ENCODE data around the gene CUX1. TPM values are rescaled to one million over a fixed set of nuclear protein-coding genes. Genes with fewer than 3 reads are reported as not detected.

The CUX1 gene
- total and polyA plus RNA-seq, 10 of the 15 experiments (the other 5 are each of a cell fraction or from before 2014, with no cell fraction given) = 6.1 to 48.6 (median 25.9) TPM

- no peak for FAIRE-seq
Observed at GRCh38 chr7:102097601-102098161, 280.3 kb downstream of the CUX1 start.

GRCh38 chr7:102098986-102099385, 281.6 kb downstream of the CUX1 start:
- no peaks in the 10 kb centered on the region for H3K4me1 ChIP-seq (ENCODE audit: control insufficient read depth, insufficient read depth, low read length)
- no peak overlapping the region for H3K4me3 ChIP-seq
- ChIA-PET RAD21 (ENCODE audit: unreplicated experiment) (no interaction called here), POLR2A (interaction anchor here (1.4 kb wide), 1 partner anchor 9 kb away, joined by 3 read pairs; no protein-coding TSS in a partner anchor), CTCF (interaction anchor here (1.7 kb wide), 1 partner anchor 10 kb away, joined by 4 read pairs; no protein-coding TSS in a partner anchor), SMC1A (ENCODE audit: uncharacterized antibody, unreplicated experiment) (no interaction called here)
- no peak for TF ChIP-seq NR2F1 (conservative IDR thresholded peaks at IDR 0.05)
- no peak overlapping the region for H3K4me2 ChIP-seq (ENCODE audit: control insufficient read depth, insufficient read depth)
- FAIRE-seq = no peak
- H3K9ac ChIP-seq (ENCODE audit: control insufficient read depth, insufficient read depth, low read length) = no peak overlapping the region
- WGBS (ENCODE audit: insufficient coverage, insufficient replicate concordance, low lambda C conversion rate, missing lambda C conversion rate) = 72% methylated on average over 6 of the region's 6 CpGs
- no peak overlapping the region for H3K27ac ChIP-seq (ENCODE audit: control insufficient read depth, insufficient read depth)
- in situ Hi-C loops (cut with MboI) = no loop called here
- no peak for ATAC-seq
- peaks cover 0 to 16% of the 10 kb centered on the region in 2 experiments; a peak in 3 of 4 replicates for H3K36me3 ChIP-seq (ENCODE audit: control insufficient read depth in 2 of 2, insufficient read depth in 2 of 2, low read length in 1 of 2)
- H3K27me3 ChIP-seq (replicated peaks in 1 of 2; ENCODE audit: control insufficient read depth in 2 of 2, insufficient read depth in 2 of 2, low read length in 1 of 2) = no peaks in the 10 kb centered on the region
- H2AFZ ChIP-seq (ENCODE audit: control insufficient read depth, low read depth, low read length) = no peak overlapping the region
- BruUV-seq (replicated peaks) = no TSS peak
- no peak for DNase-seq (ENCODE audit: low read depth, low spot score)
- H3K9me3 ChIP-seq (replicated peaks; ENCODE audit: control insufficient read depth, insufficient read depth, low read length) = no peaks in the 10 kb centered on the region
- no peaks in the 10 kb centered on the region for H4K20me1 ChIP-seq (ENCODE audit: control insufficient read depth, insufficient read depth)
- intact Hi-C loops (cut with micrococcal nuclease; ENCODE audit: unreplicated experiment) = no loop called here
- no peaks in the 10 kb centered on the region for H3K79me2 ChIP-seq (ENCODE audit: control insufficient read depth, insufficient read depth, low read length)

More at GRCh38 chr7:102097601-102098161, 280.3 kb downstream of the CUX1 start:
- TF ChIP-seq YBX1 (IDR thresholded peaks at IDR 0.05) = no peak
- no peak for TF ChIP-seq RAD51 (IDR thresholded peaks at IDR 0.05)
- TF ChIP-seq CREB1 (IDR thresholded peaks at IDR 0.05; ENCODE audit: low read depth) = no peak
- no peak for TF ChIP-seq LARP7 (IDR thresholded peaks at IDR 0.05)
- TF ChIP-seq BCL11A (IDR thresholded peaks at IDR 0.05; ENCODE audit: low read depth, low read length) = no peak
- Histone ChIP-seq H3K9ac (ENCODE audit: control insufficient read depth, insufficient read depth, low read length) (no peak overlapping the region), H3K4me2 (ENCODE audit: control insufficient read depth, insufficient read depth) (no peak overlapping the region), H3K79me2 (ENCODE audit: control insufficient read depth, insufficient read depth, low read length) (no peaks in the 10 kb centered on the region), H3K4me3 (no peak overlapping the region), H3K36me3 (ENCODE audit: control insufficient read depth in 2 of 2, insufficient read depth in 2 of 2, low read length in 1 of 2) (peaks cover 0 to 16% of the 10 kb centered on the region in 2 experiments; a peak in 3 of 4 replicates), H4K20me1 (ENCODE audit: control insufficient read depth, insufficient read depth) (no peaks in the 10 kb centered on the region), H3K27ac (ENCODE audit: control insufficient read depth, insufficient read depth) (no peak overlapping the region), H3K4me1 (ENCODE audit: control insufficient read depth, insufficient read depth, low read length) (no peaks in the 10 kb centered on the region), H2AFZ (ENCODE audit: control insufficient read depth, low read depth, low read length) (no peak overlapping the region), H3K9me3 (replicated peaks; ENCODE audit: control insufficient read depth, insufficient read depth, low read length) (no peaks in the 10 kb centered on the region), H3K27me3 (replicated peaks in 1 of 2; ENCODE audit: control insufficient read depth in 2 of 2, insufficient read depth in 2 of 2, low read length in 1 of 2) (no peaks in the 10 kb centered on the region)
- ChIA-PET RAD21 (ENCODE audit: unreplicated experiment) (no interaction called here), POLR2A (no interaction called here), SMC1A (ENCODE audit: uncharacterized antibody, unreplicated experiment) (interaction anchor here (0.6 to 0.9 kb wide), 2 partner anchors 66 to 227 kb away, joined by 3 read pairs; no protein-coding TSS in a partner anchor), CTCF (interaction anchor here (1.7 kb wide), 1 partner anchor 8 kb away, joined by 4 read pairs; no protein-coding TSS in a partner anchor)
- DNase-seq (ENCODE audit: low read depth, low spot score) (no peak), ATAC-seq (no peak)
- 69% methylated on average over 13 of the region's 13 CpGs for WGBS (ENCODE audit: insufficient coverage, insufficient replicate concordance, low lambda C conversion rate, missing lambda C conversion rate)
- BruUV-seq (replicated peaks) = no TSS peak
- in situ Hi-C loops (cut with MboI) = no loop called here
- intact Hi-C loops (cut with micrococcal nuclease; ENCODE audit: unreplicated experiment) = no loop called here
